GM21367 (cell line): Measurements from ENCODE around the gene BRPF1.

Experiments
- ATAC-seq: cut with Tn5 transposase; IDR thresholded peaks from one replicate; pipeline ENCODE4 v1.9.1; 2021; ENCODE audit not compliant: unreplicated experiment

The BRPF1 gene

DNA sequence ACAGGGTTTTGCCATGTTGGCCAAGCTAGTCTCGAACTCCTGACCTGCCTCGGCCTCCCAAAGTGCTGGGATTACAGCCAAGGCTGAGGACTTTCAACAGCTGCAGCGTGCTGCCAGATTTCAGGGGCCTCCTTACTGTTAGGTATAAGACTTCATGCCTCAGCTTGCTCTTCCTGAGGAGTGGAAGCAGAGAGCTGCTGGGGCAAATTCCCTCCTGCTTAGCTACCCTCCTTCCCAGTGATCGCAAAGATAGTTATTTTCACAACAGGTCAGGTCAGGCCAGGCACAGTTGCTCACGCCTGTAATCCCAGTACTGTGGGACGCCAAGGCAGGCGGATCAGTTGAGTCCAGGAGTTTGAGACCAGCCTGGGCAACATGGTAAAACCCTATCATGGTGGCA is 30.5 kb upstream of the BRPF1 start:
- no peak for ATAC-seq

DNA sequence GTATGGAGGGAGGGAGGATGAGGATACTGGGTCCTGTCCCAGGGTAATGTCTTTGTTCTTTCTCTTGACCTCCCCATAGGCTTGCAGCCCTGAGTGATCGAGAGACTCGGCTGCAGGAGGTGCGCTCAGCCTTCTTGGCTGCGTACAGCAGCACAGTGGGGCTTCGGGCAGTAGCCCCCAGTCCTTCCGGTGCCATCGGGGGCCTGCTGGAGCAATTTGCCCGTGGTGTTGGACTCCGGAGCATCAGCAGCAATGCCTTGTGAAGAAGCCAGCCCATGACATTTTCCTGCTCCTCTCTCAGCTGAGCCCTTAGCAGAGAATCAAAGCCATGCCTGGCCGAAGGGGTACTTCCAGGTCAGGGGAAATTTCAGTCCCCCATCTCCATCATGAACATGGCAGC is 29.8 kb upstream of the BRPF1 start:
- no peak for ATAC-seq

GRCh38 chr3:9703240-9703639 is 28.3 kb upstream of the BRPF1 start:
- no peak for ATAC-seq

DNA sequence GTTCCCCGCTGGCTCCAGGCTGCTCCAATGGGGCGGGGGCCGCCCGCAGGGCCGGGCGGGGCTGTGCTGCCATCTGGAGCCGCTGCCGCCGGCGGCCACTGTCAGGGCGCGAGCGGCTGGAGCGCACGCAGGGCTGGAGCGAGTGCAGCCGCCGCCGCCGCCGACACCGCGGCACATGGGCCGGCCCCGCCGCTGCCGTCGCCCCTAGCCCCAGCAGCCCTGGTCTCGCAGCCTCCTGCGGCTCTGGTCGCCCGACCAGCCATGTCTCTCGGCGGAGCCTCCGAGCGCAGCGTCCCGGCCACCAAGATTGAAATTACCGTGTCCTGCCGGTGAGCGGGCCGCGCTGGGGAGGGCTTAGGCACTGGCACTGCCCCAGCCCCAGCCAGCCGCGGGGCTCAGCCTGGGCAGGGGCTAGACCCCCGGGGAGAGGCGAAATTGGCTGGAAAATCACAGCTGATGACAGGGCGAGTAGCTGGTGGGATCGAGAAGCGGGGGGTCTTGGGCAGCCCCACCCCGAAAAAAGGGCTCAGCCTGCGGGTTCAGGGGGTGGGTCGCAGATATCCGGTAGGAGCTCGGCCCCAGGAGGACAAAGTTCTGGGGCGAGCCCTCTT is 27.7 kb upstream of the BRPF1 start, which contains the start of gene CPNE9:
Gene CPNE9, plus strand, starts transcription at position 98 of the 611 bp plus-strand sequence. Its CDS starts 164 bp downstream, at position 262.
- no peak for ATAC-seq

- no peak for ATAC-seq
Observed at GRCh38 chr3:9704347-9705322, 26.9 kb upstream of the BRPF1 start.

GRCh38 chr3:9710174-9710739 is 21.3 kb upstream of the BRPF1 start:
- ATAC-seq: no peak

DNA sequence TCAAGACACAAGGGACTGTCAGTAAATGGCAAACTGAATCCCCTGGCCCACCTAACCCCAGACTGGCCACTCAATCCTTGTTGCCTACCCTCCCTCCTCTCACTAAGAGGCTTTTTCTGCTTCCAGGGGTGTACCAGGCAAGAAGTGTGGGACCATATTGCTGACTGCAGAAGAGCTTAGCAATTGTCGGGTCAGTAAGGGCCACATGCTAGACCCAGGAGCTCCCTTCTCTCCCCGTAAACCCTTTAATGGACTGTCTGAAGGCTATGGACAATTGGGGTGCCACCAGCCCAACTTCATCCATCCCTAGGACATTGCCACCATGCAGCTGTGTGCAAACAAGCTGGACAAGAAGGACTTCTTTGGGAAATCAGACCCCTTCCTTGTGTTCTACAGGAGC is 19.1 kb upstream of the BRPF1 start:
- no peak for ATAC-seq

DNA sequence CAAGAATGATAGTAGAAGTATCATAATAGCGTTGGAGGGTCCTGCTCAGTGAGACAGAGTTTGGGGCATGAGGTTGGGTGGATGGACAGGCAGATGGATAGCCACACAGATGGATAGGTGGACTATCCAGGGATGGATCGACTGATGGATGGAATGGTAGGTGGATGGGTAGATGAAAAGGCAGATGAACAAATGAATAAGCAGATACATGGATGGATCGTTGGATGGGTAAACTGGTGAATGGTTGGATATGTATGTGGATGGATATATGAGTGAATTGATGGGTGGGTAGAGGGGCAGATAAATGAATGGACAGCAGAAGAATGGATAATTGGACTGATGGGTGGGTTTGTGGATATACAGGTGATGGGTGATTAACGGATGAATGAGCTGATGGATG is 18.4 kb upstream of the BRPF1 start:
- ATAC-seq: no peak

- ATAC-seq: no peak
Observed at GRCh38 chr3:9715136-9715535, 16.4 kb upstream of the BRPF1 start.

- no peak for ATAC-seq
Observed at GRCh38 chr3:9715764-9716437, 15.6 kb upstream of the BRPF1 start.

- no peak for ATAC-seq
Observed at GRCh38 chr3:9716801-9717555, 14.6 kb upstream of the BRPF1 start.

DNA sequence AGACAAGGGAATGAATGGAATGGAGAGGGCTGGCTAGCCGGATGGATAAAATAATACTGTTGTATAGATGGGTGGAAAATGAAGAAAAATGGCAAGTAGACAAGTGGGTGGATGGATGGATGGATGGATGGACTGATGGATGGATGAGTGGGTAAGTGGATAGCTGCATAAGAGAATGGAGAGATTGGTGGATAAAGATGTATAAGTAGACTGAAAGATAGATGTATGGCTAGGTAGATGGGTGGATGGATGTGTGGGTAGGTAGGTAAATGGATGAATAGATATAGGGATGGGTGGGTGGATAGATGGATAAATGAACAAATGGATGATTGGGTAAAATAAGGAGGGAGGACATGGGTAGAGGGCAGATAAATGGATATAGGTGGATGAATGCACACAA is 14.0 kb upstream of the BRPF1 start:
- no peak for ATAC-seq

DNA sequence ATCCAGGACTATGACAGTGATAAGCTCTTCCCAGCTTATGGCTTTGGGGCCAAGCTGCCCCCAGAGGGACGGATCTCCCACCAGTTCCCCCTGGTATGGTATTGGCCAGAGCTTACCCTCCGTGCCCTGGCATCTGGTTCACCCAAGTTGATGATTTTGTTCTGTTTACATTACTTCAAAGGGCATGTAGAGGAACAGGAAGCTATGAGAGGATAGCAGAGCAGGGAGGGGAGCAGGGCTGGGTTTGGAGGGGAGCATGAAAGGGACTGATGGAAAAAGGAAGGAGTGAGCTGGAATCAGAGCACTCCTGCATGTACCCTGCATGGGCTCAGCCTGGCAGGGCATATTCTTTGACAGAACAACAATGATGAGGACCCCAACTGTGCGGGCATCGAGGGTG is 13.4 kb upstream of the BRPF1 start:
- ATAC-seq: no peak

DNA sequence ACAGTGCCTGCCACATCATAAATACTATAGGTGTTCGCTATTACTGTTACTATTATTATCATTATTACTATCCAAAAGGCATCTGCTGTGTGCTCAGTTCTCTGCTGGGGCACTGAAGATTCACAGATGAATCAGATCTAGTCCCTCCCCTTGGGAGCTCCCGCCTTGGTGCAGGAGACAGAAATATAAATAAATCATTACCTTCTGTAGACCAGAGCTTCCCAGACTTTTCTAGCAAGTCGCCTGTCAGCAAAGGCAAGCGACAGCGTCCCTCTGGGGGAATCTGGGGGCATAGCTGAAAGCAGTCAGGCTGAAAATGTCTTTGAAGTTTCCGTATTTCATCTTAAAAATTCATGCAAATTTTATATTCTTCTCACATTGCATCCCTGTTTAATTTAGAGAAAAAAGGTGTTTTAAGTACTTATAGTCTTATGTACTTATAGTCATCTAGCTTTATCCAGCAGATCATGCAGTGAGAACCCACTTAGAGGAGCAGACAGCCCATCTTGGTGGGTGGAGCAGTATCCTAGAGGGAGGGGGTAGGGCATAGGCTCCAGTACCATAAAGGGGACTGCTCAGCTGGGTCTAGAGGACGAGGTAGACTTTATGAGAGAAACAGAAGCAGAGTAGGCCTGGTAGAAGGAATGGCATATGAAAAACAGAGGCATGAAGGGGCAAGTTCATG is 10.4 kb upstream of the BRPF1 start:
- ATAC-seq: no peak

GRCh38 chr3:9721700-9722060 is 9.9 kb upstream of the BRPF1 start:
- ATAC-seq: no peak

DNA sequence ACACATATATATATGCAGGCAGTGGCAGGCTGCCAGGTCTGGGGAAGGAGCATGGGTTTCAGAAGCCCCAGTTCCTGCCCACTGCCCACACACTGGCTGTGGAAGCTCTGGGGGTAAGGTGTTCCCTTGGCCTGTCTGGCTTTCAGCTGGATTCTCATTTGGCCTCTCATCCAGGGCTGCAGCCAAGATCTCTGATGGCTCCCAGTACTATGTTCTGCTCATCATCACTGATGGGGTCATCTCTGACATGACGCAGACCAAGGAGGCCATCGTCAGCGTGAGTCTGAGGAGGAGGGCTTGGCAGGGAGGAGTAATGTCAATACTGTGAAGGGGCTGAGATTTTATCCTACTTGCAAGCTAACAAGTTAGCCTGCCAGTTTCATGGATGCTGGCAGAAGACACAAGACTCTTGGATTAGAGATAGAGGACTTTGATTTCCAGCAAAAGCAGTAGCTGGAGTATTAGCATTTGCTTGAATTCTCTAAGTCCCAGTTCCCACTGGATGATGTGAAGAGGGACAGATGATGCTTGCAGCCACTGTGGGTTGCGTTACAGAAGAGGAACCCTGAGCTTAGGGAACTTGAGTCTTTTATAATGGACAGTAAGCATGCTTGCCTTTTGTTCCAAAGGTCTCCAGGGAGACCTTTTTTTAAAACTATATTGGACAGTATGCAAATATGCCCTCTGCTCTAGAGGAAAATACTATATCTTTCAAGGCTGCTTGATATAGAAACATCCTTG is 5.6 kb upstream of the BRPF1 start:
- no peak for ATAC-seq

GRCh38 chr3:9727041-9727595 is 4.4 kb upstream of the BRPF1 start:
- no peak for ATAC-seq

GRCh38 chr3:9727743-9728142 is 3.8 kb upstream of the BRPF1 start:
- no peak for ATAC-seq

- no peak for ATAC-seq
Observed at GRCh38 chr3:9729419-9729818, 2.1 kb upstream of the BRPF1 start.
